Measurements from ENCODE around the gene MYO1E.

DNA sequence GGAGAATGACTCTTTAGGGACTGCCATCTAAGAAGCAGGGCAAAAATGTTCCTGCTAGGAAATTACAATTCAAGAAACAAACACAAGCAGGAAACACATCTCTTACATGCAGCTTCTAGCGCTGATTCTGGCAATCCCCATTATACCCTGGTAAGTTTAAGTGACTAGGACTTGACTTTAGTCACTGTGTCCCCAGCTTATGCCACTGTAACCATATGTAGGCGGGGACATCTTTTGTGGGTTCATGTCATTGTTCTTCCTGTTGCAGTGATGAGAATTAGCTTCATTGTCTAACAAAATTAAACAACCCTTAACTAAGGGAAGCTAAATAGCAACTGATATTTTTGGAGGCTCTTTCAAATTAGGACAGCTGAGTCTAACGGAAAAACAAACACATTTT lies 47.4 kb upstream of the MYO1E start:
- TF ChIP-seq POLR2AphosphoS5 (IDR thresholded peaks at IDR 0.05) (no peak), CTCF (IDR thresholded peaks at IDR 0.05) (no peak), POLR2A (IDR thresholded peaks at IDR 0.05) (no peak), EP300 (IDR thresholded peaks at IDR 0.05) (no peak)

Data from gastroesophageal sphincter (tissue), 3 donors.